ENCODE results near the gene SLC44A3. TPM values are rescaled to one million over a fixed set of nuclear protein-coding genes. Genes with fewer than 3 reads are reported as not detected.

Gene SLC44A3
- total and polyA plus RNA-seq, 2 experiments from 2014 or later = 2.9 to 4.5 TPM

- peaks cover 13% of the 10 kb centered on the region for H3K4me1 ChIP-seq (ENCODE audit: insufficient read depth)
- no peaks in the 10 kb centered on the region for H3K27me3 ChIP-seq (ENCODE audit: insufficient read depth)
- Mint-ChIP-seq H3K27me3 (ENCODE audit: insufficient read depth, low read depth, poor library complexity) (peaks cover 3% of the 10 kb centered on the region), H3K9me3 (no peaks in the 10 kb centered on the region), H3K4me3 (no peak overlapping the region), H3K36me3 (ENCODE audit: low read depth) (no peaks in the 10 kb centered on the region), H3K27ac (no peak overlapping the region), H3K4me1 (peaks cover 23% of the 10 kb centered on the region)
- H2AFZ ChIP-seq = no peak overlapping the region
- DNase-seq (ENCODE audit: low spot score) = no peak
- no peaks in the 10 kb centered on the region for H3K79me2 ChIP-seq (replicated peaks; ENCODE audit: insufficient read depth)
- no peaks in the 10 kb centered on the region for H3K36me3 ChIP-seq (ENCODE audit: insufficient read depth)
- no peak for ATAC-seq
- H3K27ac ChIP-seq (ENCODE audit: low read depth) = no peak overlapping the region
- H4K20me1 ChIP-seq (replicated peaks; ENCODE audit: insufficient read depth) = no peaks in the 10 kb centered on the region
- TF ChIP-seq STAT1 (IDR thresholded peaks at IDR 0.05; ENCODE audit: unreplicated experiment) (no peak), ETS1 (IDR thresholded peaks at IDR 0.05) (no peak), ZNF114 (CRISPR knock-in tag; IDR thresholded peaks at IDR 0.05) (no peak), NANOG (IDR thresholded peaks at IDR 0.05; ENCODE audit: borderline replicate concordance) (no peak)
- H3K4me3 ChIP-seq = no peak overlapping the region
- H3K9me2 ChIP-seq (ENCODE audit: insufficient read depth) = peaks cover 6% of the 10 kb centered on the region; the same call in 1 of the 2 replicates
- no peaks in the 10 kb centered on the region for H3F3A ChIP-seq (replicated peaks; ENCODE audit: low read depth)
- no peak overlapping the region for H3K4me2 ChIP-seq
These were observed 38.1 kb downstream of the SLC44A3 start for GRCh38 chr1:94858276-94858675.

GRCh38 chr1:94859174-94859573, 39.0 kb downstream of the SLC44A3 start:
- H3K27ac Mint-ChIP-seq = no peak overlapping the region

More at GRCh38 chr1:94859174-94859573, 39.0 kb downstream of the SLC44A3 start:
- no peaks in the 10 kb centered on the region for H3K36me3 Mint-ChIP-seq (ENCODE audit: low read depth)
- Histone ChIP-seq H3K36me3 (ENCODE audit: insufficient read depth) (no peaks in the 10 kb centered on the region), H3K4me3 (no peak overlapping the region), H3K27me3 (ENCODE audit: insufficient read depth) (no peaks in the 10 kb centered on the region), H3K9me2 (ENCODE audit: insufficient read depth) (peaks cover 6% of the 10 kb centered on the region; the same call in 1 of the 2 replicates), H3K27ac (ENCODE audit: low read depth) (no peak overlapping the region), H3K79me2 (replicated peaks; ENCODE audit: insufficient read depth) (no peaks in the 10 kb centered on the region), H3F3A (replicated peaks; ENCODE audit: low read depth) (no peaks in the 10 kb centered on the region), H4K20me1 (replicated peaks; ENCODE audit: insufficient read depth) (no peaks in the 10 kb centered on the region), H3K4me1 (ENCODE audit: insufficient read depth) (peaks cover 22% of the 10 kb centered on the region), H3K4me2 (no peak overlapping the region), H2AFZ (no peak overlapping the region)
- no peak for DNase-seq (ENCODE audit: low spot score)
- no peaks in the 10 kb centered on the region for H3K9me3 Mint-ChIP-seq
- peaks cover 3% of the 10 kb centered on the region for H3K27me3 Mint-ChIP-seq (ENCODE audit: insufficient read depth, low read depth, poor library complexity)
- H3K4me3 Mint-ChIP-seq = no peak overlapping the region
- ATAC-seq = no peak
- TF ChIP-seq ZNF462 (CRISPR knock-in tag; IDR thresholded peaks at IDR 0.05) = no peak
- TF ChIP-seq ZNF331 (CRISPR knock-in tag; IDR thresholded peaks at IDR 0.05; ENCODE audit: low read depth) = no peak
- TF ChIP-seq ETS1 (IDR thresholded peaks at IDR 0.05) = no peak
- TF ChIP-seq NANOG (IDR thresholded peaks at IDR 0.05; ENCODE audit: borderline replicate concordance) = no peak
- TF ChIP-seq CTCF (conservative IDR thresholded peaks at IDR 0.05; ENCODE audit: low read depth in 2 of 2) = no peak
- no peak for TF ChIP-seq CREB1 (CRISPR knock-in tag; IDR thresholded peaks at IDR 0.05; ENCODE audit: low read depth)
- peaks cover 32% of the 10 kb centered on the region for H3K4me1 Mint-ChIP-seq

Data from GM23338 (cell line).